Measurements from ENCODE around the gene ARL17B.

GRCh38 chr17:46273541-46274236 is 87.9 kb downstream of the ARL17B start:
- TF ChIP-seq CREB1 (IDR thresholded peaks at IDR 0.05; ENCODE audit: low read depth): no peak
- no peak for TF ChIP-seq MAX (IDR thresholded peaks at IDR 0.05)
- TF ChIP-seq TAF1 (IDR thresholded peaks at IDR 0.05; ENCODE audit: low read depth): no peak
- no peak for TF ChIP-seq CEBPB (IDR thresholded peaks at IDR 0.05)
- TF ChIP-seq REST (IDR thresholded peaks at IDR 0.05; ENCODE audit: low read depth): no peak
- no peak for TF ChIP-seq EP300 (IDR thresholded peaks at IDR 0.05; ENCODE audit: borderline replicate concordance)
- no peak for TF ChIP-seq RAD21 (IDR thresholded peaks at IDR 0.05; ENCODE audit: low read depth)
- no peak for TF ChIP-seq USF1 (IDR thresholded peaks at IDR 0.05)
- TF ChIP-seq TCF12 (IDR thresholded peaks at IDR 0.05; ENCODE audit: low read depth): no peak
- TF ChIP-seq YY1 (IDR thresholded peaks at IDR 0.05; ENCODE audit: low read depth): no peak
- no peak for TF ChIP-seq EGR1 (IDR thresholded peaks at IDR 0.05)
- TF ChIP-seq FOXM1 (IDR thresholded peaks at IDR 0.05; ENCODE audit: borderline replicate concordance, low read depth): no peak
